K562 (cell line): ENCODE data around the gene PACSIN1. TPM values are rescaled to one million over a fixed set of nuclear protein-coding genes. Genes with fewer than 3 reads are reported as not detected.

Experiments
- ATAC-seq: fragments of 200-7000 bp; cut with Tn5 transposase; 3 replicates; pipeline ENCODE4 v1.9.1; 2020; ENCODE audit warnings: moderate library complexity
- BruUV-seq: library from RNA; stranded (reverse); fragments of 400-500 nt; replicated peaks from 2 replicates; lab custom pipeline; 2021; lab: Mats Ljungman, UMichigan
- CTCF ChIA-PET: fragments of 300-600 bp; formaldehyde crosslinking; extraction: SDS; loops from one replicate; lab custom pipeline; 2021; ENCODE audit warnings: low intra/inter-chr PET ratio; lab: Yijun Ruan, JAX
- POLR2A ChIA-PET: fragments of 300-600, 350-650 bp; sonication (Branson Sonifier 250); formaldehyde crosslinking; extraction: SDS; loops from one replicate; lab custom pipeline; 2021; ENCODE audit warnings: antibody characterized with exemption, inconsistent platforms; lab: Yijun Ruan, JAX
- DNase-seq, 4 experiments: peaks; one replicate each; pipeline versions ENCODE4 v3.0.0 to v3.0.0-alpha.2; 2011 to 2018; ENCODE audit warnings: low spot score in 3 of 4, mixed read lengths in 3 of 4; ENCODE audit errors: extremely low read depth in 1 of 4
- FAIRE-seq: peaks from 2 replicates; lab custom pipeline; 2011; peaks lifted over from hg19 to GRCh38; lab: Jason Lieb, UNC
- H2AFZ ChIP-seq: 2 replicates; pipeline ENCODE4 v1.6.0; 2011; ENCODE audit warnings: low read depth, low read length, control low read depth, inconsistent platforms
- H3K27ac ChIP-seq: fragments of 200-600 bp; 3 replicates; pipeline ENCODE4 v1.8.0; 2011; ENCODE audit warnings: low read depth, mild to moderate bottlenecking, control low read depth, inconsistent platforms, low read length, moderate library complexity, mixed read lengths; ENCODE audit errors: extremely low read depth
- H3K27me3 ChIP-seq, 2 experiments: fragments of 300-600 bp in 1 of 2; 2 replicates in 1 of 2; 3 replicates in 1 of 2; pipeline versions ENCODE4 v1.6.0 to v1.8.0; 2011; ENCODE audit warnings: inconsistent platforms in 2 of 2, low read length in 2 of 2, mild to moderate bottlenecking in 1 of 2, mixed read lengths in 1 of 2, moderate library complexity in 1 of 2; ENCODE audit not compliant: control insufficient read depth in 2 of 2, insufficient read depth in 2 of 2
- H3K36me3 ChIP-seq: fragments of 300-600 bp; 3 replicates; pipeline ENCODE4 v1.8.0; 2011; ENCODE audit warnings: mild to moderate bottlenecking, low read length, inconsistent platforms; ENCODE audit not compliant: control insufficient read depth, insufficient read depth
- H3K4me1 ChIP-seq, 2 experiments: fragments of 200-600 bp in 1 of 2; replicated peaks in 1 of 2; 2 replicates in 1 of 2; 3 replicates in 1 of 2; pipeline versions ENCODE4 v1.5.1 to v1.8.0; 2011; ENCODE audit warnings: inconsistent platforms in 2 of 2, low read length in 2 of 2, mild to moderate bottlenecking in 1 of 2, mixed read lengths in 1 of 2, moderate library complexity in 1 of 2; ENCODE audit not compliant: control insufficient read depth in 2 of 2, insufficient read depth in 2 of 2
- H3K4me2 ChIP-seq: 2 replicates; pipeline ENCODE4 v1.6.1; 2011; ENCODE audit warnings: low read length, control low read depth, inconsistent platforms, mixed read lengths; ENCODE audit not compliant: insufficient read depth
- H3K4me3 ChIP-seq: fragments of 200-600 bp; sonication (generic), shearing (Covaris generic); 2 replicates; pipeline ENCODE4 v1.5.1; 2016; ENCODE audit warnings: control low read depth, inconsistent platforms
- H3K79me2 ChIP-seq: fragments of 200-600 bp; 3 replicates; pipeline ENCODE4 v1.8.0; 2011; ENCODE audit warnings: low read length, inconsistent platforms; ENCODE audit not compliant: control insufficient read depth, insufficient read depth
- H3K9ac ChIP-seq, 2 experiments: 2 replicates each; pipeline versions ENCODE4 v1.6.0 to v1.6.1; 2011; ENCODE audit warnings: low read depth in 2 of 2, low read length in 2 of 2, control low read depth in 1 of 2, inconsistent platforms in 1 of 2, mild to moderate bottlenecking in 1 of 2, mixed read lengths in 1 of 2; ENCODE audit not compliant: insufficient read depth in 1 of 2
- H3K9me1 ChIP-seq: one replicate; pipeline ENCODE4 v1.6.0; 2011; ENCODE audit warnings: inconsistent platforms, mild to moderate bottlenecking, low read length, moderate library complexity; ENCODE audit not compliant: control insufficient read depth, insufficient read depth
- H3K9me3 ChIP-seq: replicated peaks from 2 replicates; pipeline ENCODE4 v1.5.1; 2011; ENCODE audit warnings: low read depth, low read length, inconsistent platforms; ENCODE audit not compliant: control insufficient read depth, insufficient read depth
- H4K20me1 ChIP-seq: replicated peaks from 2 replicates; pipeline ENCODE4 v1.6.1; 2011; ENCODE audit warnings: low read length, inconsistent platforms, mixed read lengths; ENCODE audit not compliant: control insufficient read depth, insufficient read depth
- CCAR2 ChIP-seq: fragments of 200-400 bp; formaldehyde crosslinking; IDR thresholded peaks from 2 replicates; pipeline ENCODE4 v1.6.1; 2017; ENCODE audit warnings: mild to moderate bottlenecking, low read depth, low read length
- CHD4 ChIP-seq: fragments of 200-600 bp; sonication (generic); IDR thresholded peaks from 3 replicates; pipeline ENCODE4 v1.6.1; 2012; ENCODE audit warnings: low read depth, mild to moderate bottlenecking, mixed read lengths, low read length, inconsistent platforms; ENCODE audit not compliant: insufficient read depth, insufficient replicate concordance, poor library complexity, severe bottlenecking
- DNMT1 ChIP-seq: fragments of 450-650 bp; IDR thresholded peaks from 2 replicates; pipeline ENCODE4 v1.6.1; 2016; ENCODE audit warnings: antibody characterized with exemption, mild to moderate bottlenecking
- E2F3 ChIP-seq: fragments of 250-450 bp; sonication (Bioruptor Pico); IDR thresholded peaks from 2 replicates; pipeline ENCODE4 v1.4.0; 2020; ENCODE audit warnings: mild to moderate bottlenecking
- GTF2F1 ChIP-seq: IDR thresholded peaks from 2 replicates; pipeline ENCODE4 v1.6.1; 2011; ENCODE audit warnings: low read depth, low read length, improper control_type of control experiment
- L3MBTL2 ChIP-seq: fragments of 450-650 bp; IDR thresholded peaks from 2 replicates; pipeline ENCODE4 v1.6.1; 2016; ENCODE audit warnings: mild to moderate bottlenecking, moderate library complexity
- NCOA6 ChIP-seq: fragments of 450-650 bp; IDR thresholded peaks from 2 replicates; pipeline ENCODE4 v1.6.1; 2017; ENCODE audit warnings: mild to moderate bottlenecking
- NFIX ChIP-seq: fragments of 250-450 bp; sonication (Bioruptor Pico); IDR thresholded peaks from 2 replicates; pipeline ENCODE4 v1.4.0; 2020; ENCODE audit warnings: low read depth, mild to moderate bottlenecking, moderate library complexity
- NFXL1 ChIP-seq: fragments of 450-650 bp; formaldehyde crosslinking; IDR thresholded peaks from 2 replicates; pipeline ENCODE4 v1.4.0; 2021; ENCODE audit warnings: mild to moderate bottlenecking
- SMARCA4 ChIP-seq: fragments of 450-650 bp; IDR thresholded peaks from 2 replicates; pipeline ENCODE4 v1.6.1; 2016
- THRAP3 ChIP-seq: fragments of 450-650 bp; IDR thresholded peaks from 2 replicates; pipeline ENCODE4 v1.6.1; 2016; ENCODE audit warnings: mild to moderate bottlenecking, inconsistent platforms, borderline replicate concordance
- ZFP30 ChIP-seq: fragments of 250-450 bp; sonication (Bioruptor Pico); IDR thresholded peaks from 2 replicates; pipeline ENCODE4 v1.8.0; 2022; ENCODE audit warnings: moderate library complexity, mild to moderate bottlenecking, inconsistent platforms, borderline replicate concordance
- ZNF165 ChIP-seq: fragments of 250-450 bp; sonication (Bioruptor Pico); IDR thresholded peaks from 2 replicates; pipeline ENCODE4 v1.4.0; 2020; ENCODE audit warnings: borderline replicate concordance
- ZNF24 ChIP-seq: fragments of 450-650 bp; IDR thresholded peaks from 2 replicates; pipeline ENCODE4 v1.6.1; 2016
- ZNF583 ChIP-seq: fragments of 250-450 bp; sonication (Bioruptor Pico); IDR thresholded peaks from 2 replicates; pipeline ENCODE4 v1.4.0; 2020
- WGBS: fragments of 100-300 bp; shearing (Covaris generic); methylation state at CpG from one replicate; pipeline ENCODE4 v1.1.6; 2016; ENCODE audit warnings: low coverage, mixed read lengths; ENCODE audit not compliant: insufficient coverage; ENCODE audit errors: missing lambda C conversion rate; 5-methylcytosine and 5-hydroxymethylcytosine counted together
- in situ Hi-C: fragments of 300-500 bp; cut with MboI; formaldehyde crosslinking; loops from 4 replicates; pipeline ENCODE4 v1.15.0; 2018; ENCODE audit warnings: inconsistent platforms, mixed read lengths
- intact Hi-C: fragments of 100-400 bp; cut with micrococcal nuclease; formaldehyde crosslinking; loops from 2 replicates; pipeline ENCODE4 v1.14.2; 2022
- polyA plus RNA-seq, 8 experiments: library from polyadenylated mRNA; depleted of rRNA in 4 of 8; stranded (reverse) in 5 of 8; unstranded in 3 of 8; fragments of >200 nt; fragmentation: Nextera tagmentation in 2 of 8; fragmentation: Illumina TruSeq in 1 of 8; extraction: Ambion mirVana in 2 of 8; extraction: Trizol in 1 of 8; gene quantifications; 2 replicates each; pipeline versions ENCODE4 v1.2.1 to v1.2.3, GENCODE V29; 2011 to 2014; ENCODE audit warnings: inconsistent platforms in 1 of 8, missing spikeins in 1 of 8
- total RNA-seq, 7 experiments: library from RNA; depleted of rRNA in 6 of 7; stranded (reverse); fragments of >200 nt in 6 of 7; fragmentation: Illumina TruSeq in 2 of 7; extraction: Trizol in 2 of 7; gene quantifications; 2 replicates each; pipeline versions ENCODE4 v1.2.1 to v1.2.3, GENCODE V29; 2011 to 2021; ENCODE audit warnings: low replicate concordance in 1 of 7
- TF ChIP-seq, protein P1 (sequence below): sonication (generic); formaldehyde crosslinking; IDR thresholded peaks from 2 replicates; pipeline ENCODE4 v1.9.0; 2022; ENCODE audit warnings: mild to moderate bottlenecking, missing genetic modification reagents
- TF ChIP-seq, protein P2 (sequence below), 2 experiments: fragments of 250-450 bp in 1 of 2; fragments of 450-650 bp in 1 of 2; sonication (Bioruptor Pico) in 1 of 2; IDR thresholded peaks; 2 replicates each; pipeline versions ENCODE4 v1.6.1 to v1.8.0; 2016 to 2021; ENCODE audit warnings: mild to moderate bottlenecking in 2 of 2, moderate library complexity in 2 of 2, missing compliant biosample characterization in 1 of 2, missing genetic modification characterization in 1 of 2
- TF ChIP-seq, protein P3 (sequence below): fragments of 250-450 bp; sonication (Bioruptor Pico); IDR thresholded peaks from 2 replicates; pipeline ENCODE4 v1.4.0; 2020; ENCODE audit warnings: mild to moderate bottlenecking, moderate library complexity
- TF ChIP-seq, protein P4 (sequence below): sonication (generic); formaldehyde crosslinking; IDR thresholded peaks from 2 replicates; pipeline ENCODE4 v1.8.1; 2022; ENCODE audit warnings: missing genetic modification reagents

PACSIN1 gene
- total and polyA plus RNA-seq, 9 of the 15 experiments (the other 6 are each of a cell fraction or from before 2014, with no cell fraction given): 0.01 to 1.7 (median 0.45) TPM

DNA sequence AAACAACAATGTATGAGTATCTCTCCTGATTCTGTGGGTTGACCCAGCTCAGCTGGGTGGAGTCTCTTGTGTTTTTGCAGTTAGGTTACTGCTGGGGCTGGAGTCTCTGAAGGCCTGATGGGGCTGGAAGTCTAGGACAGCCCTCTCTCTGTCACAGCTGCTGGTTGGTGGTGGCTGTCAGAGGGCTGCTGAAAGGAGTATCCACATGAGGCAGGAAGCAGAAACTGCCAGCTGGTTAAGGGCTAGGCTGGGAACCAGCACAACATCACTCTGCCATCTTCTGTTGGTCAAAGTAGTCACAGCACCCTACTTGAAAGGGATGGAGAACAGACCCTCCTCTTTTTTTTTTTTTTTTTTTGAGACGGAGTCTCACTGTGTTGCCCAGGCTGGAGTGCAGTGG lies 10.0 kb upstream of the PACSIN1 start:
- ATAC-seq: no peak
- H3K79me2 ChIP-seq: no peaks in the 10 kb centered on the region
- WGBS: no CpG with 5 or more reads among the region's 1 CpG
- no peak overlapping the region for H3K27ac ChIP-seq
- H3K9ac ChIP-seq: no peak overlapping the region
- no peaks in the 10 kb centered on the region for H3K9me1 ChIP-seq
- H3K4me2 ChIP-seq: no peak overlapping the region
- H3K36me3 ChIP-seq: no peaks in the 10 kb centered on the region
- H3K4me3 ChIP-seq: no peak overlapping the region
- TF ChIP-seq, protein P1, sequence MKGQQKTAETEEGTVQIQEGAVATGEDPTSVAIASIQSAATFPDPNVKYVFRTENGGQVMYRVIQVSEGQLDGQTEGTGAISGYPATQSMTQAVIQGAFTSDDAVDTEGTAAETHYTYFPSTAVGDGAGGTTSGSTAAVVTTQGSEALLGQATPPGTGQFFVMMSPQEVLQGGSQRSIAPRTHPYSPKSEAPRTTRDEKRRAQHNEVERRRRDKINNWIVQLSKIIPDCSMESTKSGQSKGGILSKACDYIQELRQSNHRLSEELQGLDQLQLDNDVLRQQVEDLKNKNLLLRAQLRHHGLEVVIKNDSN: no peak
- TF ChIP-seq ZNF24: no peak
- TF ChIP-seq E2F3 (CRISPR knock-in tag): no peak
- no peak for TF ChIP-seq CHD4
- no peak for TF ChIP-seq NCOA6
- TF ChIP-seq, protein P2, sequence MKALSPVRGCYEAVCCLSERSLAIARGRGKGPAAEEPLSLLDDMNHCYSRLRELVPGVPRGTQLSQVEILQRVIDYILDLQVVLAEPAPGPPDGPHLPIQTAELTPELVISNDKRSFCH (CRISPR knock-in tag; IDR thresholded peaks at IDR 0.05): no peak
- TF ChIP-seq, protein P2 (tag; IDR thresholded peaks at IDR 0.05): no peak
- no peak for TF ChIP-seq ZNF583 (CRISPR knock-in tag)
- no peak for TF ChIP-seq NFIX (CRISPR knock-in tag)
- no peak for TF ChIP-seq GTF2F1
- no peak for TF ChIP-seq THRAP3
- no peak for TF ChIP-seq DNMT1
- TF ChIP-seq, protein P3, sequence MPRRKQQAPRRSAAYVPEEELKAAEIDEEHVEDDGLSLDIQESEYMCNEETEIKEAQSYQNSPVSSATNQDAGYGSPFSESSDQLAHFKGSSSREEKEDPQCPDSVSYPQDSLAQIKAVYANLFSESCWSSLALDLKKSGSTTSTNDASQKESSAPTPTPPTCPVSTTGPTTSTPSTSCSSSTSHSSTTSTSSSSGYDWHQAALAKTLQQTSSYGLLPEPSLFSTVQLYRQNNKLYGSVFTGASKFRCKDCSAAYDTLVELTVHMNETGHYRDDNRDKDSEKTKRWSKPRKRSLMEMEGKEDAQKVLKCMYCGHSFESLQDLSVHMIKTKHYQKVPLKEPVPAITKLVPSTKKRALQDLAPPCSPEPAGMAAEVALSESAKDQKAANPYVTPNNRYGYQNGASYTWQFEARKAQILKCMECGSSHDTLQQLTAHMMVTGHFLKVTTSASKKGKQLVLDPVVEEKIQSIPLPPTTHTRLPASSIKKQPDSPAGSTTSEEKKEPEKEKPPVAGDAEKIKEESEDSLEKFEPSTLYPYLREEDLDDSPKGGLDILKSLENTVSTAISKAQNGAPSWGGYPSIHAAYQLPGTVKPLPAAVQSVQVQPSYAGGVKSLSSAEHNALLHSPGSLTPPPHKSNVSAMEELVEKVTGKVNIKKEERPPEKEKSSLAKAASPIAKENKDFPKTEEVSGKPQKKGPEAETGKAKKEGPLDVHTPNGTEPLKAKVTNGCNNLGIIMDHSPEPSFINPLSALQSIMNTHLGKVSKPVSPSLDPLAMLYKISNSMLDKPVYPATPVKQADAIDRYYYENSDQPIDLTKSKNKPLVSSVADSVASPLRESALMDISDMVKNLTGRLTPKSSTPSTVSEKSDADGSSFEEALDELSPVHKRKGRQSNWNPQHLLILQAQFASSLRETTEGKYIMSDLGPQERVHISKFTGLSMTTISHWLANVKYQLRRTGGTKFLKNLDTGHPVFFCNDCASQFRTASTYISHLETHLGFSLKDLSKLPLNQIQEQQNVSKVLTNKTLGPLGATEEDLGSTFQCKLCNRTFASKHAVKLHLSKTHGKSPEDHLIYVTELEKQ (CRISPR knock-in tag): no peak
- no peak for TF ChIP-seq ZNF165 (CRISPR knock-in tag)
- no peak for TF ChIP-seq CCAR2
- no peak for TF ChIP-seq L3MBTL2
- TF ChIP-seq ZFP30 (CRISPR knock-in tag): no peak
- no peak for TF ChIP-seq NFXL1 (CRISPR knock-in tag)
- no peak for TF ChIP-seq SMARCA4
- TF ChIP-seq, protein P4, sequence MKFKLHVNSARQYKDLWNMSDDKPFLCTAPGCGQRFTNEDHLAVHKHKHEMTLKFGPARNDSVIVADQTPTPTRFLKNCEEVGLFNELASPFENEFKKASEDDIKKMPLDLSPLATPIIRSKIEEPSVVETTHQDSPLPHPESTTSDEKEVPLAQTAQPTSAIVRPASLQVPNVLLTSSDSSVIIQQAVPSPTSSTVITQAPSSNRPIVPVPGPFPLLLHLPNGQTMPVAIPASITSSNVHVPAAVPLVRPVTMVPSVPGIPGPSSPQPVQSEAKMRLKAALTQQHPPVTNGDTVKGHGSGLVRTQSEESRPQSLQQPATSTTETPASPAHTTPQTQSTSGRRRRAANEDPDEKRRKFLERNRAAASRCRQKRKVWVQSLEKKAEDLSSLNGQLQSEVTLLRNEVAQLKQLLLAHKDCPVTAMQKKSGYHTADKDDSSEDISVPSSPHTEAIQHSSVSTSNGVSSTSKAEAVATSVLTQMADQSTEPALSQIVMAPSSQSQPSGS (CRISPR knock-in tag): no peak
- H2AFZ ChIP-seq: no peak overlapping the region
- peaks cover 3 to 9% of the 10 kb centered on the region in 2 experiments; a peak in 2 of 5 replicates for H3K4me1 ChIP-seq
- no peak for FAIRE-seq
- in situ Hi-C loops: loop anchor here (5.0 to 25.0 kb wide), 2 partner anchors 146 to 681 kb away; partner anchors contain the start of gene TCP11
- no peaks in the 10 kb centered on the region for H3K9me3 ChIP-seq
- intact Hi-C loops: no loop called here
- ChIA-PET CTCF (interaction anchor here (0.6 to 0.9 kb wide), 2 partner anchors 154 to 155 kb away, joined by 3 to 4 read pairs; no protein-coding TSS in a partner anchor), POLR2A (no interaction called here)
- BruUV-seq: no TSS peak
- H3K27me3 ChIP-seq: no peaks in the 10 kb centered on the region
- no peak for DNase-seq
- no peaks in the 10 kb centered on the region for H4K20me1 ChIP-seq
